8988T (cell line): Measurements from ENCODE around the gene DUS4L.

ENCODE experiments used
- DNase-seq: peaks from one replicate; pipeline ENCODE4 v3.0.0; 2011

The DUS4L gene

GRCh38 chr7:107580716-107581383, 17.1 kb downstream of the DUS4L start:
- DNase-seq: no peak

GRCh38 chr7:107581387-107582013, 17.7 kb downstream of the DUS4L start:
- no peak for DNase-seq

- DNase-seq: no peak
Measured at GRCh38 chr7:107582875-107583274, 19.1 kb downstream of the DUS4L start.

GRCh38 chr7:107584716-107585115, 20.9 kb downstream of the DUS4L start:
- no peak for DNase-seq

GRCh38 chr7:107588529-107589130, 24.9 kb downstream of the DUS4L start:
- DNase-seq: no peak

GRCh38 chr7:107591421-107591820, 27.6 kb downstream of the DUS4L start:
- DNase-seq: no peak

- no peak for DNase-seq
Measured at GRCh38 chr7:107592361-107593024, 28.7 kb downstream of the DUS4L start.

GRCh38 chr7:107593025-107593410, 29.2 kb downstream of the DUS4L start:
- DNase-seq: no peak

- DNase-seq: no peak
Measured at GRCh38 chr7:107594961-107595737, 31.4 kb downstream of the DUS4L start.

GRCh38 chr7:107596881-107597581, 33.3 kb downstream of the DUS4L start:
- no peak for DNase-seq

GRCh38 chr7:107597582-107597916, 33.8 kb downstream of the DUS4L start:
- DNase-seq: no peak

- no peak for DNase-seq
Measured at GRCh38 chr7:107597953-107598352, 34.2 kb downstream of the DUS4L start.

- no peak for DNase-seq
Measured at GRCh38 chr7:107599262-107599661, 35.5 kb downstream of the DUS4L start.

- DNase-seq: no peak
Measured at GRCh38 chr7:107600816-107601215, 37.0 kb downstream of the DUS4L start.

- no peak for DNase-seq
Measured at GRCh38 chr7:107605218-107605815, 41.5 kb downstream of the DUS4L start.

- no peak for DNase-seq
Measured at GRCh38 chr7:107606303-107606702, 42.5 kb downstream of the DUS4L start.

- no peak for DNase-seq
Measured at GRCh38 chr7:107609811-107610261, 46.1 kb downstream of the DUS4L start.

GRCh38 chr7:107610323-107610722, 46.6 kb downstream of the DUS4L start:
- DNase-seq: no peak

- DNase-seq: no peak
Measured at GRCh38 chr7:107613439-107613838, 49.7 kb downstream of the DUS4L start.

- no peak for DNase-seq
Measured at GRCh38 chr7:107613948-107614347, 50.2 kb downstream of the DUS4L start.

- DNase-seq: no peak
Measured at GRCh38 chr7:107614425-107614824, 50.7 kb downstream of the DUS4L start.
